ENCODE results near the gene IQUB.

DNA sequence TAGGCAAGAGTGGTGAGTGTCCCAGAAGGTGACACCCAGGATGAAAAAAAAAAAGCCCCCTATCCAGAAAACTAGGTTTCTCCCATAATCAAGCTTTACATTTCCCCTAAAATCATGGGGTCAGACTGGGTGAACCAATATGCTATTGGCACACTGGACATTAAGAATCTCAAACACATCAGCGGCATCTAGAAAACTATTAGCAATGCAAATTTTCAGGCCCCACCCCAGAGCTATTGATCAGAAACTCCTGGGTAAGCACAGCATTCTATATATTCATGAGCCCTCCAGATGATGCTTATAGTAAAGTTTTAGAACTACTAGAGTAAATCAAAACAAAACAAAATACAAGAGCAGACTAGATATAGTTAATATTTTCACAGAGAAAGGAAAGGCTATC, 36.4 kb downstream of the IQUB start:
- TF ChIP-seq CTCF (IDR thresholded peaks at IDR 0.05; ENCODE audit: borderline replicate concordance, extremely low read depth, low read length, poor library complexity, severe bottlenecking) (no peak), EZH2 (IDR thresholded peaks at IDR 0.05; ENCODE audit: borderline replicate concordance, low read depth, low read length, severe bottlenecking) (no peak)
